Thyroid gland (tissue), 4 donors: ENCODE results near the gene SETD3. TPM values are rescaled to one million over a fixed set of nuclear protein-coding genes. Genes with fewer than 3 reads are reported as not detected.

ENCODE experiments used
- DNase-seq, 2 donors: peaks; one replicate each; pipeline ENCODE4 v3.0.0-alpha.2; 2019
- H3K27ac ChIP-seq, 3 donors: fragments of 200-600 bp; sonication (generic); 1 replicate in 2 of 3; 2 replicates in 1 of 3; pipeline ENCODE4 v1.5.1; 2016 to 2019; ENCODE audit warnings: mild to moderate bottlenecking in 1 of 3, moderate library complexity in 1 of 3
- H3K27me3 ChIP-seq: fragments of 200-600 bp; sonication (generic); one replicate; pipeline ENCODE4 v1.5.1; 2019
- H3K36me3 ChIP-seq, 2 donors: fragments of 200-600 bp; sonication (generic); one replicate each; pipeline ENCODE4 v1.5.1; 2016 to 2019
- H3K4me1 ChIP-seq, 2 donors: fragments of 200-600 bp; sonication (generic); one replicate each; pipeline ENCODE4 v1.5.1; 2017 to 2019
- H3K4me3 ChIP-seq, 3 donors: fragments of 200-600 bp; sonication (generic); replicated peaks in 1 of 3; 1 replicate in 2 of 3; 2 replicates in 1 of 3; pipeline ENCODE4 v1.5.1; 2016; ENCODE audit warnings: mild to moderate bottlenecking in 1 of 3
- H3K9me3 ChIP-seq: fragments of 200-600 bp; sonication (generic); one replicate; pipeline ENCODE4 v1.5.1; 2017
- POLR2A ChIP-seq, 2 donors: fragments of 450-650 bp; IDR thresholded peaks; one replicate each; pipeline ENCODE4 v1.6.1; 2017; ENCODE audit warnings: antibody characterized with exemption in 2 of 2, mild to moderate bottlenecking in 2 of 2, moderate library complexity in 1 of 2
- WGBS, 2 donors: methylation state at CpG; one replicate each; pipeline ENCODE4 v1.1.5; 2017; 5-methylcytosine and 5-hydroxymethylcytosine counted together
- intact Hi-C: fragments of 100-400 bp; cut with DNase I; formaldehyde crosslinking; loops from one replicate; pipeline ENCODE4 v1.15.1; 2023
- total RNA-seq, 4 donors: library from RNA; depleted of rRNA; stranded (reverse); fragments of >200 nt; gene quantifications; one replicate each; pipeline ENCODE4 v1.2.3, GENCODE V29; 2016
- TF ChIP-seq, protein P1 (sequence below), 6 experiments: fragments of 200-600 bp in 3 of 6; fragments of 450-650 bp in 3 of 6; sonication (generic) in 3 of 6; IDR thresholded peaks; one replicate each; pipeline ENCODE4 v1.5.1; 2016 to 2019; ENCODE audit warnings: antibody characterized with exemption in 6 of 6, mild to moderate bottlenecking in 2 of 6, inconsistent platforms in 1 of 6, moderate library complexity in 1 of 6

SETD3 gene
- total RNA-seq, 4 donors from 2014 or later: 119 to 141 (median 130) TPM

- Histone ChIP-seq H3K27ac (no peak overlapping the region), H3K4me1 (no peaks in the 10 kb centered on the region), H3K27me3 (no peaks in the 10 kb centered on the region), H3K9me3 (no peaks in the 10 kb centered on the region), H3K36me3 (peaks cover 37 to 53% of the 10 kb centered on the region in 2 donors), H3K4me3 (no peak overlapping the region)
- intact Hi-C loops: no loop called here
- WGBS, 2 donors: 74 to 81% methylated on average over 10 to 12 of the region's 15 CpGs
- no peak for DNase-seq
- TF ChIP-seq POLR2A (IDR thresholded peaks at IDR 0.05): no peak
- TF ChIP-seq, protein P1, sequence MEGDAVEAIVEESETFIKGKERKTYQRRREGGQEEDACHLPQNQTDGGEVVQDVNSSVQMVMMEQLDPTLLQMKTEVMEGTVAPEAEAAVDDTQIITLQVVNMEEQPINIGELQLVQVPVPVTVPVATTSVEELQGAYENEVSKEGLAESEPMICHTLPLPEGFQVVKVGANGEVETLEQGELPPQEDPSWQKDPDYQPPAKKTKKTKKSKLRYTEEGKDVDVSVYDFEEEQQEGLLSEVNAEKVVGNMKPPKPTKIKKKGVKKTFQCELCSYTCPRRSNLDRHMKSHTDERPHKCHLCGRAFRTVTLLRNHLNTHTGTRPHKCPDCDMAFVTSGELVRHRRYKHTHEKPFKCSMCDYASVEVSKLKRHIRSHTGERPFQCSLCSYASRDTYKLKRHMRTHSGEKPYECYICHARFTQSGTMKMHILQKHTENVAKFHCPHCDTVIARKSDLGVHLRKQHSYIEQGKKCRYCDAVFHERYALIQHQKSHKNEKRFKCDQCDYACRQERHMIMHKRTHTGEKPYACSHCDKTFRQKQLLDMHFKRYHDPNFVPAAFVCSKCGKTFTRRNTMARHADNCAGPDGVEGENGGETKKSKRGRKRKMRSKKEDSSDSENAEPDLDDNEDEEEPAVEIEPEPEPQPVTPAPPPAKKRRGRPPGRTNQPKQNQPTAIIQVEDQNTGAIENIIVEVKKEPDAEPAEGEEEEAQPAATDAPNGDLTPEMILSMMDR (IDR thresholded peaks at IDR 0.05): no peak
Observed at GRCh38 chr14:99510556-99511139, 30.0 kb upstream of the SETD3 start.

GRCh38 chr14:99509871-99510555 is 29.4 kb upstream of the SETD3 start:
- Histone ChIP-seq H3K4me1 (no peaks in the 10 kb centered on the region), H3K36me3 (peaks cover 43 to 60% of the 10 kb centered on the region in 2 donors), H3K4me3 (no peak overlapping the region), H3K27me3 (no peaks in the 10 kb centered on the region), H3K9me3 (no peaks in the 10 kb centered on the region), H3K27ac (no peak overlapping the region)
- TF ChIP-seq, protein P1 (IDR thresholded peaks at IDR 0.05): no peak
- TF ChIP-seq POLR2A (IDR thresholded peaks at IDR 0.05): no peak
- 93 to 97% methylated on average over 13 to 20 of the region's 27 CpGs for WGBS, 2 donors
- intact Hi-C loops: no loop called here
- no peak for DNase-seq

- H3K27ac ChIP-seq: no peak overlapping the region
- TF ChIP-seq POLR2A (IDR thresholded peaks at IDR 0.05): no peak
- TF ChIP-seq, protein P1 (IDR thresholded peaks at IDR 0.05): no peak
- H3K9me3 ChIP-seq: no peaks in the 10 kb centered on the region
- no peaks in the 10 kb centered on the region for H3K27me3 ChIP-seq
- intact Hi-C loops: no loop called here
- no peak overlapping the region for H3K4me3 ChIP-seq
- DNase-seq: no peak
- peaks cover 45 to 67% of the 10 kb centered on the region in 2 donors for H3K36me3 ChIP-seq
- 84 to 85% methylated on average over 21 to 22 of the region's 23 CpGs for WGBS, 2 donors
- H3K4me1 ChIP-seq: no peaks in the 10 kb centered on the region
Observed at GRCh38 chr14:99508896-99509629, 28.4 kb upstream of the SETD3 start.

GRCh38 chr14:99507860-99508640 is 27.4 kb upstream of the SETD3 start:
- H3K9me3 ChIP-seq: no peaks in the 10 kb centered on the region
- TF ChIP-seq, protein P1 (IDR thresholded peaks at IDR 0.05): no peak
- TF ChIP-seq POLR2A (IDR thresholded peaks at IDR 0.05): no peak
- H3K27me3 ChIP-seq: no peaks in the 10 kb centered on the region
- intact Hi-C loops: no loop called here
- DNase-seq: no peak
- H3K36me3 ChIP-seq: peaks cover 51 to 76% of the 10 kb centered on the region in 2 donors
- WGBS, 2 donors: 88 to 97% methylated on average over 10 to 13 of the region's 13 CpGs
- no peak overlapping the region for H3K4me3 ChIP-seq
- H3K4me1 ChIP-seq: no peaks in the 10 kb centered on the region
- no peak overlapping the region for H3K27ac ChIP-seq
